A549 (cell line): ENCODE data around the gene EXOC6. TPM values are rescaled to one million over a fixed set of nuclear protein-coding genes. Genes with fewer than 3 reads are reported as not detected.

Source experiments
- ATAC-seq, 2 experiments: fragments of 200-7000 bp in 1 of 2; fragments of >200 bp in 1 of 2; cut with Nextera tagmentation in 1 of 2; cut with Tn5 transposase in 1 of 2; 3 replicates each; pipeline versions ENCODE4 v1.8.0 to v1.9.1; 2018 to 2020; ENCODE audit warnings: mild to moderate bottlenecking in 1 of 2, moderate library complexity in 1 of 2
- CTCF ChIA-PET: fragments of 300-600 bp; sonication (Branson Sonifier 250); formaldehyde crosslinking; extraction: SDS; loops from one replicate; lab custom pipeline; 2021; ENCODE audit warnings: antibody characterized with exemption, inconsistent platforms; lab: Yijun Ruan, JAX
- POLR2A ChIA-PET: fragments of 350-600 bp; formaldehyde crosslinking; extraction: SDS; loops from one replicate; lab custom pipeline; 2021; ENCODE audit warnings: antibody characterized with exemption, inconsistent platforms; lab: Yijun Ruan, JAX
- DNase-seq, 2 experiments: peaks; one replicate each; pipeline versions ENCODE4 v3.0.0 to v3.0.0-alpha.2; 2011 to 2016; ENCODE audit warnings: low read depth in 1 of 2, low spot score in 1 of 2
- FAIRE-seq: peaks from 2 replicates; lab custom pipeline; 2011; peaks lifted over from hg19 to GRCh38; lab: Jason Lieb, UNC
- H3K27ac ChIP-seq, 2 experiments: fragments of >200 bp; sonication (Bioruptor Twin); formaldehyde crosslinking; 3 replicates each; pipeline ENCODE4 v1.5.1; 2016 to 2017
- H3K4me1 ChIP-seq: fragments of >200 bp; sonication (Bioruptor Twin); formaldehyde crosslinking; 3 replicates; pipeline ENCODE4 v1.6.1; 2016
- H3K4me2 ChIP-seq: fragments of >200 bp; sonication (Bioruptor Twin); formaldehyde crosslinking; 3 replicates; pipeline ENCODE4 v1.6.1; 2016
- H3K4me3 ChIP-seq: fragments of >200 bp; sonication (Bioruptor Twin); formaldehyde crosslinking; 3 replicates; pipeline ENCODE4 v1.5.1; 2016
- H3K9me3 ChIP-seq: fragments of >200 bp; sonication (Bioruptor Twin); formaldehyde crosslinking; 3 replicates; pipeline ENCODE4 v1.6.1; 2016
- BHLHE40 ChIP-seq: IDR thresholded peaks from 2 replicates; pipeline ENCODE4 v1.6.1; 2012; ENCODE audit warnings: low read depth, low read length, inconsistent platforms
- CBX2 ChIP-seq: fragments of 200-600 bp; sonication (generic); IDR thresholded peaks from 2 replicates; pipeline ENCODE4 v1.6.1; 2016; ENCODE audit warnings: low read depth, mild to moderate bottlenecking, borderline replicate concordance
- EP300 ChIP-seq, 2 experiments: fragments of >200 bp; sonication (Bioruptor Twin); formaldehyde crosslinking; IDR thresholded peaks; 2 replicates in 1 of 2; 3 replicates in 1 of 2; pipeline ENCODE4 v1.6.1; 2016 to 2017
- FOSL2 ChIP-seq, 2 experiments: fragments of 450-650 bp in 1 of 2; fragments of >200 bp in 1 of 2; sonication (Bioruptor Twin) in 1 of 2; formaldehyde crosslinking; IDR thresholded peaks; 2 replicates each; pipeline versions ENCODE4 v1.5.0 to v1.6.1; 2016 to 2020; ENCODE audit warnings: mild to moderate bottlenecking in 1 of 2, moderate library complexity in 1 of 2
- HDAC2 ChIP-seq: fragments of 200-600 bp; sonication (generic); IDR thresholded peaks from 2 replicates; pipeline ENCODE4 v1.6.1; 2016
- HEYL ChIP-seq: fragments of 250-450 bp; sonication (Bioruptor Pico); IDR thresholded peaks from 2 replicates; pipeline ENCODE4 v1.8.0; 2021; ENCODE audit warnings: mild to moderate bottlenecking, moderate library complexity
- HOXB13 ChIP-seq: fragments of 250-450 bp; sonication (Bioruptor Pico); IDR thresholded peaks from 2 replicates; pipeline ENCODE4 v1.5.0; 2020; ENCODE audit warnings: low read depth, mild to moderate bottlenecking, moderate library complexity
- MAFK ChIP-seq: fragments of 450-650 bp; IDR thresholded peaks from 2 replicates; pipeline ENCODE4 v1.6.1; 2014; ENCODE audit not compliant: partially characterized antibody
- MYC ChIP-seq: IDR thresholded peaks from 2 replicates; pipeline ENCODE4 v1.6.1; 2012; ENCODE audit warnings: mild to moderate bottlenecking, inconsistent platforms, low read length, improper control_type of control experiment, borderline replicate concordance
- NFE2L2 ChIP-seq: fragments of 150-350 bp; conservative IDR thresholded peaks from 2 replicates; pipeline ENCODE4 v1.6.1; 2014; ENCODE audit warnings: low read length
- NR3C1 ChIP-seq: fragments of >200 bp; sonication (Bioruptor Twin); formaldehyde crosslinking; IDR thresholded peaks from 3 replicates; pipeline ENCODE4 v1.6.1; 2017
- POLR2A ChIP-seq: IDR thresholded peaks from 2 replicates; pipeline ENCODE4 v1.6.1; 2012; ENCODE audit warnings: mild to moderate bottlenecking, low read length
- RCOR1 ChIP-seq: fragments of 150-350 bp; IDR thresholded peaks from 2 replicates; pipeline ENCODE4 v1.6.1; 2014; ENCODE audit warnings: antibody characterized with exemption, low read length, low read depth
- RFX5 ChIP-seq: fragments of 450-650 bp; IDR thresholded peaks from 2 replicates; pipeline ENCODE4 v1.7.1; 2014; ENCODE audit warnings: antibody characterized with exemption, mild to moderate bottlenecking, moderate library complexity
- RNF2 ChIP-seq: fragments of 200-600 bp; sonication (generic); IDR thresholded peaks from 2 replicates; pipeline ENCODE4 v1.6.1; 2016; ENCODE audit warnings: low read depth, mild to moderate bottlenecking, antibody characterized with exemption, moderate library complexity, borderline replicate concordance
- SMC3 ChIP-seq: fragments of >200 bp; sonication (Bioruptor Twin); formaldehyde crosslinking; IDR thresholded peaks from 3 replicates; pipeline ENCODE4 v1.6.1; 2018; ENCODE audit warnings: inconsistent platforms
- ZNF302 ChIP-seq: fragments of 250-450 bp; sonication (Bioruptor Pico); IDR thresholded peaks from 2 replicates; pipeline ENCODE4 v1.9.0; 2021; ENCODE audit warnings: inconsistent platforms, mild to moderate bottlenecking, moderate library complexity
- ZSCAN20 ChIP-seq: fragments of 250-450 bp; sonication (Bioruptor Pico); IDR thresholded peaks from 2 replicates; pipeline ENCODE4 v1.8.0; 2022; ENCODE audit warnings: mild to moderate bottlenecking, moderate library complexity
- WGBS: methylation state at CpG from one replicate; pipeline ENCODE4 v1.1.6; 2017; ENCODE audit errors: missing lambda C conversion rate; 5-methylcytosine and 5-hydroxymethylcytosine counted together
- polyA plus RNA-seq, 4 experiments: library from polyadenylated mRNA; depleted of rRNA in 3 of 4; stranded (reverse); fragments of >200 nt; fragmentation: RNase III in 1 of 4; extraction: RNeasy Plus Mini Kit Qiagen cat#74134 plus additional on column Dnase treatment in 1 of 4; gene quantifications; 2 replicates in 3 of 4; 3 replicates in 1 of 4; pipeline ENCODE4 v1.2.3, GENCODE V29; 2011 to 2017
- TF ChIP-seq, protein P1 (sequence below): fragments of 250-450 bp; sonication (Bioruptor Pico); IDR thresholded peaks from 2 replicates; pipeline ENCODE4 v1.5.0; 2021; ENCODE audit warnings: mild to moderate bottlenecking, moderate library complexity, borderline replicate concordance
- TF ChIP-seq, protein P2 (sequence below): fragments of 250-450 bp; sonication (Bioruptor Pico); IDR thresholded peaks from 2 replicates; pipeline ENCODE4 v1.5.0; 2020; ENCODE audit warnings: low read depth, mild to moderate bottlenecking, moderate library complexity
- TF ChIP-seq, protein P3 (sequence below): fragments of >200 bp; sonication (Bioruptor Twin); formaldehyde crosslinking; IDR thresholded peaks from 2 replicates; pipeline ENCODE4 v1.6.1; 2016

EXOC6 gene
- polyA plus RNA-seq, 2 of the 4 experiments (the other 2 are of a cell fraction): 16.8 to 48.5 TPM

DNA sequence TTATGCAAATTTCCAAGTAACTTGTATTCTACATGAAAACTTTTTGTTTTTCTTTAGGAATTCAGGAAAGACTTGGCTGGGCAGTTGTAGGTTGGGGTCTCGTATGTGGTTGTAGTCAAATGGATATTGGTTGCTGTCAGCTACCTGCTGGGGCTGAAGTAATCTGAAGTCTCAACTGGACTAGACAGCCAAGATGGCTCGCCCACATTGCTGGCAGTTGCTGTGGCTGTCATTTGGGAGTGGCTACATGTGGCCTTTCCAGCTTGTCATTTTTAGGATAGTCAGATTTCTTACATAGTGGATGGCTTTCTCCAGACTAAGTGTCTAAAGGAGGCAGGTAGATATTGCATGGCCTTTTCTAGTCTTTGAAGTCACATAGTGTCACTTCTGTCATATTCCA is 32.6 kb downstream of the EXOC6 start (continued):
- TF ChIP-seq FOSL2 (IDR thresholded peaks at IDR 0.05) (no peak), FOSL2 (CRISPR knock-in tag; IDR thresholded peaks at IDR 0.05) (no peak)

DNA sequence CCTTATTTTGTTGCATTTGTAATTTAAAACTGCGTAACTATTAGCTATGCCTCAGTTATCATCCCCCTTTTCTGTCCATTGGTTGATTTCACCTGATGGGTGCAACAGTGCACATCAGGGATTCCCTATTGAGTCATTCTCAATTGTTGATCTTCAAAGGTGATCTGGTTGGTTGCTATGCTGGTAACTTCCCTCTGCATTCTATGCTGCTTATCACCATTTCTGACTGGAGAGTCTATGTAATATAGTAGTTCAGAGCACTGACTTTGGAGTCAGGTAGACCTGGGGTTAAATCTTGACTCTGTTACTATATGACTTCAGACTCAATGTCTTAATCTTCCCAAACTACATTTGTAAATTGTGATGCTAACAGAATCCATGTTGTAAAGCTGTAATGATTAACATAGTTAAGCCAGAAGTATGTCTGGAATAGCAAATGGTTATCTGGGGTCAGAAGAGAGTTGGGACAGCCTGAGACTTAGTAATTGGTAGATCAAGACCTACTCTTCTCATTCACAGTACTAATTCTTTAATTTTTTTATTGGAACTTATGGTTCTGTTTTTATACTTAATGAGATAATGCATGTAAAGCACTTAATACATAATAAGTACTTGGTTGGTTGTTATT is 38.1 kb downstream of the EXOC6 start:
- FAIRE-seq (peak; percentile 46), DNase-seq (peak; percentile 15 to 48), ATAC-seq (peak; percentile 74 to 86; a peak in 5 of 6 replicates)
- 0 out of 2 replicates have a peak, but pooled peaks have one; percentile 69 for TF ChIP-seq RFX5
- no peak for TF ChIP-seq MYC
- peaks cover 48% of the 10 kb centered on the region for H3K4me1 ChIP-seq
- peak overlapping the region; percentile 51 for H3K4me2 ChIP-seq
- ChIA-PET CTCF (interaction anchor here (0.6 to 1.8 kb wide), 12 partner anchors 9 to 625 kb away, joined by 3 to 8 read pairs (median 3); partner anchors contain the start of gene CYP26A1), POLR2A (interaction anchor here (0.7 kb wide), 1 partner anchor 595 kb away, joined by 4 read pairs; no protein-coding TSS in a partner anchor)
- 94% methylated on average over 1 of the region's 1 CpG for WGBS
- 0 out of 6 replicates have a peak overlapping the region, but pooled peaks of 1 of the 2 experiments have one; percentile 18 for H3K27ac ChIP-seq
- no peak overlapping the region for H3K4me3 ChIP-seq
- no peaks in the 10 kb centered on the region for H3K9me3 ChIP-seq

DNA sequence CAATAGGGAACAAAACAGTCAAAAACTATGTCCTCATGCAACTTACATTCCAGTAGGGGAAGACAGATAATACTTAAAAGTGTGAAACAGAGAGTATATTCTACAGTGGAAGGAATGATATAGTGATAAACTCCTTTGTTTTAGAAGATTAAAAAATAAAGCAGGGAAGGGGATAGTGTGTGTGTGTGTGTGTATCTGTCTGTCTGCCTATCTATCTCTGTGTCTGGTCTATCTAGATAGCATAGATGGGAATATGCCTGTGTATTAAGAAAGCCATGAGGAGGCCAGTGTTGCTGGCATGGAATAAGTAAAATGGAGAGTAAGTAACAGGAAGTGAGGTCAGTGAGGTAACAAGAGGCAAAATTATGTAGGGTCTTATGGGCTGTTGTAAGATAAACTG is 42.2 kb downstream of the EXOC6 start:
- FAIRE-seq: peak; percentile 72
- POLR2A ChIA-PET: no interaction called here
- DNase-seq: no peak
- no peak for ATAC-seq
- TF ChIP-seq BHLHE40 (no peak), RNF2 (no peak), ZSCAN20 (no peak), RFX5 (no peak), NFE2L2 (no peak), SMC3 (no peak), NR3C1 (no peak), HDAC2 (no peak), ZNF302 (no peak), HOXB13 (CRISPR knock-in tag) (no peak), CBX2 (no peak), RCOR1 (no peak), HEYL (CRISPR knock-in tag) (no peak), POLR2A (no peak), EP300 (IDR thresholded peaks at IDR 0.05) (no peak), MAFK (no peak)
- TF ChIP-seq, protein P1, sequence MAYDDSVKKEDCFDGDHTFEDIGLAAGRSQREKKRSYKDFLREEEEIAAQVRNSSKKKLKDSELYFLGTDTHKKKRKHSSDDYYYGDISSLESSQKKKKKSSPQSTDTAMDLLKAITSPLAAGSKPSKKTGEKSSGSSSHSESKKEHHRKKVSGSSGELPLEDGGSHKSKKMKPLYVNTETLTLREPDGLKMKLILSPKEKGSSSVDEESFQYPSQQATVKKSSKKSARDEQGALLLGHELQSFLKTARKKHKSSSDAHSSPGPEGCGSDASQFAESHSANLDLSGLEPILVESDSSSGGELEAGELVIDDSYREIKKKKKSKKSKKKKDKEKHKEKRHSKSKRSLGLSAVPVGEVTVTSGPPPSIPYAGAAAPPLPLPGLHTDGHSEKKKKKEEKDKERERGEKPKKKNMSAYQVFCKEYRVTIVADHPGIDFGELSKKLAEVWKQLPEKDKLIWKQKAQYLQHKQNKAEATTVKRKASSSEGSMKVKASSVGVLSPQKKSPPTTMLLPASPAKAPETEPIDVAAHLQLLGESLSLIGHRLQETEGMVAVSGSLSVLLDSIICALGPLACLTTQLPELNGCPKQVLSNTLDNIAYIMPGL (CRISPR knock-in tag): no peak
- TF ChIP-seq, protein P2, sequence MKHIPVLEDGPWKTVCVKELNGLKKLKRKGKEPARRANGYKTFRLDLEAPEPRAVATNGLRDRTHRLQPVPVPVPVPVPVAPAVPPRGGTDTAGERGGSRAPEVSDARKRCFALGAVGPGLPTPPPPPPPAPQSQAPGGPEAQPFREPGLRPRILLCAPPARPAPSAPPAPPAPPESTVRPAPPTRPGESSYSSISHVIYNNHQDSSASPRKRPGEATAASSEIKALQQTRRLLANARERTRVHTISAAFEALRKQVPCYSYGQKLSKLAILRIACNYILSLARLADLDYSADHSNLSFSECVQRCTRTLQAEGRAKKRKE (CRISPR knock-in tag): no peak
- TF ChIP-seq, protein P3, sequence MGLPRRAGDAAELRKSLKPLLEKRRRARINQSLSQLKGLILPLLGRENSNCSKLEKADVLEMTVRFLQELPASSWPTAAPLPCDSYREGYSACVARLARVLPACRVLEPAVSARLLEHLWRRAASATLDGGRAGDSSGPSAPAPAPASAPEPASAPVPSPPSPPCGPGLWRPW: no peak
- Histone ChIP-seq H3K4me2 (no peak overlapping the region), H3K9me3 (no peaks in the 10 kb centered on the region), H3K4me3 (no peak overlapping the region), H3K4me1 (peaks cover 80% of the 10 kb centered on the region), H3K27ac (peak overlapping the region in 1 of 2 experiments; percentile 12; a peak in 2 of 6 replicates)
- CTCF ChIA-PET: interaction anchor here (0.9 to 1.9 kb wide), 4 partner anchors 116 to 486 kb away, joined by 3 to 6 read pairs (median 4); no protein-coding TSS in a partner anchor
